ENCODE measurements around the gene ABCC3. TPM values are rescaled to one million over a fixed set of nuclear protein-coding genes. Genes with fewer than 3 reads are reported as not detected.
"Not testable (repeated sequence)": the region's sequence is repeated elsewhere in the genome, so short reads cannot be mapped to it uniquely, and the experiment has no call there.

The ABCC3 gene
- polyA plus RNA-seq, 3 donors = 8.7 to 22.2 (median 21.2) TPM

DNA sequence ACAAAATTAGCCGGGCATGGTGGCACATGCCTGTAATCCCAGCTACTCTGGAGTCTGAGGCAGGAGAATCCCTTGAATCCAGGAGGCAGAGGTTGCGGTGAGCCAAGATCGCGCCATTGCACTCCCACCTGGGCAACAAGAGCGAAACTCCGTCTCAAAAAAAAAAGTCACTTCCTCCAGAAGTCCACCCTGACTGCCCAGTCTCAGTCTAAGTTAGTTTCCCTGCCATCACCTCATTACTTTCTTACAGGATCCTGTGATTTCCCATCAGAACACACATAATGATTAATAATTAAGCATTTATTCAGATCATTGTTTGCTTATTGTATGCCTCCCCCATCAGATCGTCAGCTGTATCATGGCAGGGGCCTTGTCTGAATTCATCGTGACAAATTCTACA lies 31.6 kb downstream of the ABCC3 start:
- DNase-seq = no peak

DNA sequence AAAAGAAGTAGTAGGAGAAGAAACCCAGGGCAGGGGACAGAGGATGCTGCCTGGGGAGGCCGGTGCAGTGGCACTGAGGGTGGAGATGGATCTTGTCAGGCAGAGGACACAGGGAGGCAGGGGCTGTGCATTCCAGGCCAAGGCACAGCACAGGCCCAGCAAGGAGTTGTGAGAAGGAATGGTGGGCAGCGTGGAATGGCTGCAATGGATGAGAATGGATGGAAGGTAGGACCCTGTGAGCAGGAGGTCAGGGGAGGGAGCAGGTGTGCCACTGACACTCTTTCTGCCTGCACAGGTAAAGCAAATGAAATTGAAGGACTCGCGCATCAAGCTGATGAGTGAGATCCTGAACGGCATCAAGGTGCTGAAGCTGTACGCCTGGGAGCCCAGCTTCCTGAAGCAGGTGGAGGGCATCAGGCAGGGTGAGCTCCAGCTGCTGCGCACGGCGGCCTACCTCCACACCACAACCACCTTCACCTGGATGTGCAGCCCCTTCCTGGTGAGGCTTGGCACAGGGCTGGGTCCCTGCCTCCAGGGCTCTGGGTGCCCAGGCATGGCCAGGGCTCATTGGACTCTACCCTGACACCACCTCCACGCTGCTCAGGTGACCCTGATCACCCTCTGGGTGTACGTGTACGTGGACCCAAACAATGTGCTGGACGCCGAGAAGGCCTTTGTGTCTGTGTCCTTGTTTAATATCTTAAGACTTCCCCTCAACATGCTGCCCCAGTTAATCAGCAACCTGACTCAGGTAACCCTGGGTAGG lies 32.8 kb downstream of the ABCC3 start:
- no peak for DNase-seq

DNA sequence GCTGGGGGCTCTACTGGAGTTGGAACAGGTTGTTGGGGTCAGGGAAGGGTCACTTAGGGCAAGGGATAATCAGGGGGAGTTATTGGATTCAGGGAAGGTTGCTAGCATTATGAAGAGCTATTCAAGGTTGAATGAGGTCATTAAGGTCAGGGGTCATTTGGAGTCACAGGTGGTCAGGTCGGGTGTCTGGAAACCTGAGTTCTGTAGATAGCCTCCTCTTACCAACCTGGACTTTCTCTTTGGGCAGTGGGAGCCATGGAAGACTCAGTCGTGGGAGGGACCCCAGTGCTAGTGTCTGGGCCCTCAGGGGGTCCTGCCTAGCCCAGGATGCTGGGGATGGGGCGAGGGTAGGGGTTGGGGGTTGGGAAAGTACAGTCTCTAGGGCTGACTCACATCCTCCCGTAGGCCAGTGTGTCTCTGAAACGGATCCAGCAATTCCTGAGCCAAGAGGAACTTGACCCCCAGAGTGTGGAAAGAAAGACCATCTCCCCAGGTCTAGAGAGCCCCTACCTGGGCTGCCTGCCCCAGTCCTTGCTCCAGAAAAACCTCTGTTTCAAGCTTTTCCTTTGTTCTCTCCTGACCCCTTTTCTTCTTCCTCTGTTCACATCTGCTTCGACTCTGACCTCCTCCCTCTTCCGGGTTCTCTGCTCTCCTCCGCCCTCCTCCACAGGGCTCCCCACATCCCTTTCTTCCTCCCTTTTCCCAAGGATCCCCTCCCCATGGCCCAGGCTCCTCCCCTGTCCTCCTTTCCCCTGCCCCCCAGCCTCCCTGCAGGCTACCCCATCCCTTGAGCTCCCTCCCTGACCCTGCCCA lies 33.5 kb downstream of the ABCC3 start:
- DNase-seq = no peak

DNA sequence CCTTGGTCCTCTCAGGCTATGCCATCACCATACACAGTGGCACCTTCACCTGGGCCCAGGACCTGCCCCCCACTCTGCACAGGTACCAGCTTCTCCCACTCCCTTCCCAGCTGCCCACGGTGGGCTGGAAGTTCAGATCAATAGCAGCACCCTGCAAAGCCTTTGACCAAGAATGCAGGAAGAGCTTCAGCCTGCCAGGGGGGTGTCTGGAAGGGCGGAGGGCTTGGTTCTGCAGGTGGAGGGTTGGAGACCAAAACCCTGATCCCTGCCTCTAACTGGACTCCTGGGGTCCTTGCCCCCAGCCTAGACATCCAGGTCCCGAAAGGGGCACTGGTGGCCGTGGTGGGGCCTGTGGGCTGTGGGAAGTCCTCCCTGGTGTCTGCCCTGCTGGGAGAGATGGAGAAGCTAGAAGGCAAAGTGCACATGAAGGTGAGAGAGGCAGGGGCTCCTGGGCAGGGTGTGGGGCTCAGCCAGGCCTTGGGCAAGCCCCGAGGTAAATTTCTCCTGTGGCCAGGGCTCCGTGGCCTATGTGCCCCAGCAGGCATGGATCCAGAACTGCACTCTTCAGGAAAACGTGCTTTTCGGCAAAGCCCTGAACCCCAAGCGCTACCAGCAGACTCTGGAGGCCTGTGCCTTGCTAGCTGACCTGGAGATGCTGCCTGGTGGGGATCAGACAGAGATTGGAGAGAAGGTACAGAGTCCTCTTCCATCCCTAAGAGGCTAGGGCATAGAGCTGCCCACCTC lies 34.3 kb downstream of the ABCC3 start:
- no peak for DNase-seq

DNA sequence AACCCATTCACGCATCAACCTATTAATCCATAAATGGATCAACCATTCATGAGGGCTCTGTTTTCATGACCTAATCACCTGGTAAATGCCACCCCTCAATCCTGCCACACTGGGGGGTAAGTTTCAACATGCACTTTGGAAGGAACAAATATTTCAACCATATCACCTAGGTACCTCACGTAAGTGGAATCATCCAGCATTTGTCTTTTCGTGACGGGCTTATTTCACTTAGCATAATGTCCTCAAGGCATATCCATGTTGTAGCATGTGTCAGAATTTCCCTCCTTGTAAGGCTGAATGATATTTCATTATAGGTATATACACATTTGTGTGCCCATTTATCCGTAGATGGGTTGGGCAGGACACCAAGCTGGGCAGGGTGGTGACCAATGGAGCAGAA lies 37.4 kb downstream of the ABCC3 start:
- no peak for DNase-seq

DNA sequence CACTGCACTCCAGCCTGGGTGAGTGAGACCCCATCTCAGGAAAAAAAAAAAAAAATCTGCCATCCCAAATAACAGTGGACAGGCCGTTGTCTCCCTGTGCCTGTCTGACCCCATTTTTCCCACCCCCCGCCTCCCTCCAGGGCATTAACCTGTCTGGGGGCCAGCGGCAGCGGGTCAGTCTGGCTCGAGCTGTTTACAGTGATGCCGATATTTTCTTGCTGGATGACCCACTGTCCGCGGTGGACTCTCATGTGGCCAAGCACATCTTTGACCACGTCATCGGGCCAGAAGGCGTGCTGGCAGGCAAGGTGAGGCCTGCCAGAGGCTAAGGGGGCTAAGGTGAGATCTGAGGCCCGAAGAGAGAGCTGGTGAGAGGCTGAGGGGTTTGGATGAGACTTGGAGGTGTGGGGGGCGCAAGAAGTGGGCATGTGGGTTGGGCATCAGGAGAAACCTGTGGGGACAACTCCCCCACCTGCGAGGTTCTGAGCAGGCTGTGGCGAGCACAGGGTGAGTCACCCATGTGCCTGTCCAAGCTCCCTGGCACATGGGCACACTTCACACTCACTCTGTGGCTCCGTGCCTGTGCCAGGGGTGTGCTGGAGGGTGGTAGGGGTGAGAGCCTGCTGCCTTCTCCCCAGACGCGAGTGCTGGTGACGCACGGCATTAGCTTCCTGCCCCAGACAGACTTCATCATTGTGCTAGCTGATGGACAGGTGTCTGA lies 38.3 kb downstream of the ABCC3 start:
- no peak for DNase-seq

DNA sequence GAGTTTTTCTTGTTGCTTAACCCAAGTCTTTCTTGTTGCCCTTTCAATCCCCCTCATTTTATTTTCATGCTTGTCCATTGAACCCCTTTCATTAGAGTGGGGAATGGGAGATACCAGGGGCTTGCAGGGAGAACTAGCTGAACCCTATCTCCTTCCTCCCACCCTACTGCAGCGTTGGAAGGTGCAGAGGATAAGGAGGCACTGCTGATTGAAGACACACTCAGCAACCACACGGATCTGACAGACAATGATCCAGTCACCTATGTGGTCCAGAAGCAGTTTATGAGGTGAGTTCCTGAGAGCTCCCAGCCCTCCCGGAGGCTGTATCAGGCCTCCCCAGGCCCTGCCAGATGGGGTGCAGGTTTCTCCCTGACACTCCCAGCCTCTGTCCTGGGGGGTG lies 40.5 kb downstream of the ABCC3 start:
- no peak for DNase-seq

DNA sequence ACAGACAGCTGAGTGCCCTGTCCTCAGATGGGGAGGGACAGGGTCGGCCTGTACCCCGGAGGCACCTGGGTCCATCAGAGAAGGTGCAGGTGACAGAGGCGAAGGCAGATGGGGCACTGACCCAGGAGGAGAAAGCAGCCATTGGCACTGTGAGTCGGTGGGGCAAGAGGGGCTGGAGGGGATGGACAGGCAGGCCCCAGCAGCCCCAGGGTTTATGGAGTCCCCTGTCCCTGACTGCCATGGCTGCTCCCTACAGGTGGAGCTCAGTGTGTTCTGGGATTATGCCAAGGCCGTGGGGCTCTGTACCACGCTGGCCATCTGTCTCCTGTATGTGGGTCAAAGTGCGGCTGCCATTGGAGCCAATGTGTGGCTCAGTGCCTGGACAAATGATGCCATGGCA lies 40.9 kb downstream of the ABCC3 start:
- DNase-seq = no peak

DNA sequence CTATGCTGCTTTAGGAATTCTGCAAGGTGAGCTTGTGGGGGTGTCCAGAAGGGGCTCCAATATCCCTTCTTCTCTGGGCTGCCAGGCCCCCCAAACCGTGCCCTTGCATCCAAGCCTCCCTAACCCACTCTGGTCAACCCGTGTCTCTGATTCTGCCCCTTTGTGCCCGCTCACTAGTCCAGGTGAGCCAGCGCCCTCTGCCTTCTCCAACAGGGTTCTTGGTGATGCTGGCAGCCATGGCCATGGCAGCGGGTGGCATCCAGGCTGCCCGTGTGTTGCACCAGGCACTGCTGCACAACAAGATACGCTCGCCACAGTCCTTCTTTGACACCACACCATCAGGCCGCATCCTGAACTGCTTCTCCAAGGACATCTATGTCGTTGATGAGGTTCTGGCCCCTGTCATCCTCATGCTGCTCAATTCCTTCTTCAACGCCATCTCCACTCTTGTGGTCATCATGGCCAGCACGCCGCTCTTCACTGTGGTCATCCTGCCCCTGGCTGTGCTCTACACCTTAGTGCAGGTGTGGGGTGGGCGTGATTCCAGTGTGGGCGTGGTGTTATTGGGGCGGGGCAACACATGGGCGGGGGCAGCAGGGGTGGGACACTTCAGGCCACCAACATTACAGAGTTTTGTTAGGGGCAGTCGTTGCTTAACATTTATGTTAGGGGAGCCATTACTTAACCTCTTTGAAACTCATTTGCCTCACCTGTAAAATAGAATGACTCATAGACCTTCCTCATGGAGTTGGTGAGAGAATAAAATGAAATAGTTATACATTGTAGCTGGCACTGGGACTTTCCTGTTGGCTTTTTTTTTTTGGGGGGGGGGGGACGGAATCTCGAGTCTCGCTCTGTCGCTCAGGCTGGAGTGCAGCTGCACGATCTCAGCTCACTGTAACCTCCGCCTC lies 41.6 kb downstream of the ABCC3 start:
- no peak for DNase-seq

DNA sequence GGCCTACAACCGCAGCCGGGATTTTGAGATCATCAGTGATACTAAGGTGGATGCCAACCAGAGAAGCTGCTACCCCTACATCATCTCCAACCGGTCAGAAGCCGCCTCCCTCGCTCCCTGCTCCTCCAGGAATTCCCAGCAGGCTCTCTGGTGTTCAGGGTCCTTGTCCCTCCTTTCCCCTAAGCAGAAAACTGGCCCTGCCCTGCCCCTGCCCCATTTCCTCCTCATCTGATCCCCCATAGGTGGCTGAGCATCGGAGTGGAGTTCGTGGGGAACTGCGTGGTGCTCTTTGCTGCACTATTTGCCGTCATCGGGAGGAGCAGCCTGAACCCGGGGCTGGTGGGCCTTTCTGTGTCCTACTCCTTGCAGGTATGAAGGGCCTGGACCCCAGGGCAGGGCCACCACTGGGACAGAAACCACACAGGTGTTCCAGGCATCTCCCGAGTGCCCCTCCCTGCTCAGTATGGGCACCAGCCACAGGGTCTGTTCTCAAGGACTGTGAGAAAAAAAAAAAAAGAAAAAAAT lies 43.2 kb downstream of the ABCC3 start:
- DNase-seq = no peak

DNA sequence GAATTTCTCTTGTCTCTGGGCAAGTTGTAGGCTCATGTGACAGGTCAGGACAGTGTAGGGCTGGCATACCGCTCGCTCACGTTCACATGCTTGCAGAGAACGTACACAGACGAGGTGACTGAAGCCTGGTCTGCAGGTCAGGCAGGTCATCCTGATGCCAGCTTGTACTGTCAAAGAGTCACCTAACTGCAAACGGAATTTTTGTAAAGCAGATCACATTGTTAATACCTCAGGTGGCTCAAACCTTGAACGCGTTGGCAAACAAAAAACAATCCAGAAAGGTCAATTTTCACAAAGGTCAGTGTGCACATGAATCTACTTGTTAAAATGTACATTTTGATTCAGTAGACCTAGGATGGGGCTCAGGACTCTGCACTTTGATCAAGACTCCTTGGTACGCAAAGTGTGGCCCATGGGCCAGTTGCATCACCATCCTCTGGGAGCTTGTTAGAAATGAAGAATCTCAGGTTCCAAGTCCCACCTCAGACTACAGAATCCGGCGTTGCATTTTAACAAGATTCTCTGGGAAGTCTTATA lies 44.4 kb downstream of the ABCC3 start:
- no peak for DNase-seq

DNA sequence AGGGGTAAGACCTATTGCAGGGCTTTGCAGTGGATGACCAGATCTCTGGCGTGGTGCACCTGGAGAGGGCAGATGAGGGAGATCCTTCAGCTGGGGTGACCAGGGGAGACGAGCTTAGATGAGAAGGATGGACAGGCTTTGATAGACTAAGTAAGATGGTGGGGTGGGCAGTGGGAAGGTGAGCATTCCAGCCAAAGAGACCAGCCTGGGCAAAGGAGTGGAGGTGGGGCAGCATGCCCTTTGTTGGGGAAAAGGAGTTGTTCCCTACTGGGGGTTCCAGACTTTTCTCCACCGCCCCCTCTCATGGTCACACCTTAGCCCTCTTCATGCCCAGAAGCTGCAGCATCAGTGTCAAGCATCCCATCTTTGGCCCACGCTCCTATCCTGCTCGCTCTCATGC lies 45.4 kb downstream of the ABCC3 start:
- no peak for DNase-seq

DNA sequence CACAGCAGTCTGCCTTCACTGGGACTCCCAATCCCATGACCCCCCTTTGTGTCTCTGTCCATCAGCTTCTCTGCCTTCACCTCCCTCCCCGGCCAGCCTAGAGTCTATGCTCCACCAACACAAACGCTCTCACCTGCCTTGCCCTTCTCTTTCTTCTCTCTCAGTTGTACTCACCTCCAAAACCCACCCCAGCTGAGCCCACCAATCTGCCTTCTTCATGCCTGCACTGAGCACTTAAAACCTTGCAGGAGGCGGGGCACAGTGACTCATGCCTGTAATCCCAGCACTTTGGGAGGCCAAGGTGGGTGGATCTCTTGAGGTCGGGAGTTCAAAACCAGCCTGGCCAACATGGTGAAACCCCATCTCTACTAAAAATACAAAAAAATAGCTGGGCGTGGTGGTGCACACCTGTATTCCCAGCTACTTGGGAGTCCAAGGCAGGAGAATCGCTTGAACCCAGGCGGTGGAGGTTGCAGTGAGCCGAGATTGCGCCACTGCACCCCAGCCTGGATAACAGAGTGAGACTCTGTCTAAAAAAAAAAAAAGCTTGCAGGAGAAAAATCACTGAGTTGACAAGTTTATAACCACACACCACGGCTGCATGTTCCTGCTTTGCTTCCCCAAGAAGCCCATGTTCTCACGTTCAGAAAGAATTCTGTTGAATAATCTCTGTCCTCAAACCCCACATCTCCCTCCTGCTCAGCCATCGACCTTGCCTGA lies 46.0 kb downstream of the ABCC3 start:
- not testable (repeated sequence) for DNase-seq

DNA sequence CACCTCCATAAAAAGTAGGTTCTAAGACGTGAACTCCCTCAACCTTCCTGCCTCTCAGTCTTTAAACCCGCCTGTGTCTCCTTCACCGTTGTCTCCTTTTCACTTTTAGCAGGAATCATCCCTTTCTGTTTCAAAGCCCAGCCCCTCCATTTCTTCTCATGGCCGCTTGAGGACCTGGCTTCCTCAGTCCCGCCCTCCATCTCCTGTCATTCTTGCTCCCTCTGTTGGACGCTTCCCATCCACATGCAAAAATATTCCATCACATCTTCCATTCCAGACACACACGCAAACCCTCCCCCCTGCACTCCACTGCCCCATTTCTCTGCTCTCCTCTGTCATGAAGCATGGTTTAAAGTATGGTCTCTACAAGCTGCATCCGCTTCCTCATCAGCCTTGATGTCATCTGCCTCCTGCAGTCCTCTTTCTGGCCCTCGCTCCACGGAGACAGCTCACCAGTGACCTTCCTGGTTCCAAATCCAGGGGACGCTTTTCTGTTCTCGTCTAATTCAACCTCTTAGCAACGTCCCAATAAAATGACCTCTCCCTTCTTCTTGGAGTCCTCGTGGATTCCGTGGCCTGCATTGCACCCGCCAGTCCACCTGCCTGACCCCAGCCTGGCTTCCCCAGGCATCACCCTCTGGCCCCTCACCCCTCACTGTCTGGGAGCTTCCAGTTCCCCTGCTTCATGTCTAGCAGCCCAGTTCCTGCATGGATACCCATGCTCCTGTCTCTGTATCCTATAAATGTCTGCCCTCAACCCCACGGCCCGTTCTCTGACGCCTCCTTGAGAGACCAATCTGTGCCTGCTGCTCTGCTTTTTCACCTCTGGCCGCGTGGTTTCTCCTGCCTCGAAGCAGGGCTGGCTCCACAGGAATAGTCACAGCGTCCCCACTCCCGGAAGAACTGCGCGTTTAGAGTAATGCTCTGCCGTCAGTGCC lies 46.9 kb downstream of the ABCC3 start:
- peak; percentile 77 for DNase-seq

DNA sequence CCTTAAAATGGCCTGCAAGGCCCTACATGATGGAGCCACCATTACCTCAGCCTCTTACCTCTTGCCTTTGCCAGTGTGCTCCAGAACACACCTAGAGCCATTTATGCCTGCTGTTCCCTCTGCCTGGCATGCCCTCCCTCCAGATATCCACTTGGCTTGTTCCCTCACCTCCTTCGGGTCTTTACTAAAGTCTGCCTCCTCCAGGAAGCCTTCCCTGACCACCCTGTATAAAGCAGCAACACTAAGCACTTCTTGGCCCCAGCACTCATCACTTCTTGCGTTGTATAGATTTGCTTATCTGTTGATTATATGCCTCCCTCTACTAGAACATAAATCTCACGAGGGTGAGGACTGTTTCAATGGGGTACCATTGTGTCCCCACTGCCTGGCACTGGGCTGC lies 47.8 kb downstream of the ABCC3 start:
- DNase-seq = no peak

DNA sequence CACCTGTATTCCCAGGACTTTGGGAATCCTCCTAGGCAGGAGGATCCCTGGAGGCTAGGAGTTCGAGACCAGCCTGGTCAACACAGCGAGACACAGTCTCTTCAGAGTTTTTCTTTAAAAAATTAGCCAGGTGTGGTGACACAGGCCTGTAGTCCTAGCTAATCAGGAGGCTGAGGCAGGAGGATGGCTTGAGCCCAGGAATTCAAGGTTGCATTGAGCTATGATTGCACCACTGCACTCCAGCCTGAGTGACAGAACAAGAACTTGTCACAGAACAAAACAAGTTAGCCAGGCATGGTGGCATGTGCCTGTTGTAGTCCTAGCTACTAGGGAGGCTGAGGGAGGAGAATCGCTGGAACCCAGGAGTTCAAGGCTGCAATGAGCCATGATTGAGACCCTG lies 48.3 kb downstream of the ABCC3 start:
- DNase-seq = no peak

DNA sequence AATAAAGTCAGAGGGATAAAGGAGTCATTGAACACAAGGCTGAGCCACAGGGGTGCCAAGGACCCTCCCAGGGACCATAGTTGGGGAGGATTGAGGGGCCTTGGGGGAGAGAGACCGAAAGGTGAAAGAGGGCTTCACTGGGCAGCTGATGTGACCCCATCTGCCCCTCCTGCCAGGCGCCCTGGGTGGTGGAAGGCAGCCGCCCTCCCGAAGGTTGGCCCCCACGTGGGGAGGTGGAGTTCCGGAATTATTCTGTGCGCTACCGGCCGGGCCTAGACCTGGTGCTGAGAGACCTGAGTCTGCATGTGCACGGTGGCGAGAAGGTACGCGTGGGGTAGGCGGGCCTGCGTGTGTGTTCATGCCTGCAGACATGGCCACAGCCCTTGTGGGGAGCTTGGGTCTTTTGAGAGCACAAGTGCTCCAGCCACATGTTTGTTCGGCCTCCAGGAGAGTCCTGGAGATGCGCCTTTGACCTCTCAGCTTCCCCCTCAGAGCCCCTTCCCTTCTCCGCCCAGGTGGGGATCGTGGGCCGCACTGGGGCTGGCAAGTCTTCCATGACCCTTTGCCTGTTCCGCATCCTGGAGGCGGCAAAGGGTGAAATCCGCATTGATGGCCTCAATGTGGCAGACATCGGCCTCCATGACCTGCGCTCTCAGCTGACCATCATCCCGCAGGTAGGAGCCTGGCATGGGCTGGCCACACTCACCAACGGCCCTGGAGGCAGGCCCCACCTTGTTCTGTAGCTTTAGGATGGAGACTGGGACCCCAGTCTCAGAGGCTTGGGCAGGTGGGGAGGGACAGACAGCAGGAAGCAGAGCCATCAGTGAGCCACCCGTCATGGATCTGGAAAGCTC lies 49.0 kb downstream of the ABCC3 start:
- no peak for DNase-seq

DNA sequence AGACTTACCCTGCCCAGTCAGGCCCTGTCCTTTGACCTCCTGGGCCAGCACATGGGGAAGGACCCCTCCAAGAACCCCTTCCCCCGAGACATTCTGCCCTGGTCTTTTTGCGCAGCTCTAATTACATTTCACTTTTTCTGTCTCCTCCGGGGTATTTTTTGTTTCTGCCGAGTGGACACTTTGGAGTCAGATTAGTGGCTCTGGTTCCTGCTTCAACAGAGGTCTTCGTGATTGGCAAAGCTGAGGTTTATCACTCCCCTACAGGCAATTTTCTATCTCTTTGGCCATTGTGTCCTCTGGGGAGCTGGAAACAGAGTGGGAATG lies 49.6 kb downstream of the ABCC3 start:
- DNase-seq = no peak
